GM23248 (cell line): Measurements from ENCODE around the gene PRR5.

ENCODE experiments used
- EZH2 ChIP-seq: fragments of 200-600 bp; sonication (generic); IDR thresholded peaks from 2 replicates; pipeline ENCODE4 v1.6.1; 2018; ENCODE audit warnings: antibody characterized with exemption, mild to moderate bottlenecking; ENCODE audit not compliant: insufficient read depth, poor library complexity, severe bottlenecking
- EZH2phosphoT487 ChIP-seq: fragments of 200-600 bp; sonication (generic); IDR thresholded peaks from 2 replicates; pipeline ENCODE4 v1.6.1; 2018; ENCODE audit warnings: antibody characterized with exemption, moderate library complexity, mild to moderate bottlenecking, low read depth; ENCODE audit not compliant: insufficient read depth

DNA sequence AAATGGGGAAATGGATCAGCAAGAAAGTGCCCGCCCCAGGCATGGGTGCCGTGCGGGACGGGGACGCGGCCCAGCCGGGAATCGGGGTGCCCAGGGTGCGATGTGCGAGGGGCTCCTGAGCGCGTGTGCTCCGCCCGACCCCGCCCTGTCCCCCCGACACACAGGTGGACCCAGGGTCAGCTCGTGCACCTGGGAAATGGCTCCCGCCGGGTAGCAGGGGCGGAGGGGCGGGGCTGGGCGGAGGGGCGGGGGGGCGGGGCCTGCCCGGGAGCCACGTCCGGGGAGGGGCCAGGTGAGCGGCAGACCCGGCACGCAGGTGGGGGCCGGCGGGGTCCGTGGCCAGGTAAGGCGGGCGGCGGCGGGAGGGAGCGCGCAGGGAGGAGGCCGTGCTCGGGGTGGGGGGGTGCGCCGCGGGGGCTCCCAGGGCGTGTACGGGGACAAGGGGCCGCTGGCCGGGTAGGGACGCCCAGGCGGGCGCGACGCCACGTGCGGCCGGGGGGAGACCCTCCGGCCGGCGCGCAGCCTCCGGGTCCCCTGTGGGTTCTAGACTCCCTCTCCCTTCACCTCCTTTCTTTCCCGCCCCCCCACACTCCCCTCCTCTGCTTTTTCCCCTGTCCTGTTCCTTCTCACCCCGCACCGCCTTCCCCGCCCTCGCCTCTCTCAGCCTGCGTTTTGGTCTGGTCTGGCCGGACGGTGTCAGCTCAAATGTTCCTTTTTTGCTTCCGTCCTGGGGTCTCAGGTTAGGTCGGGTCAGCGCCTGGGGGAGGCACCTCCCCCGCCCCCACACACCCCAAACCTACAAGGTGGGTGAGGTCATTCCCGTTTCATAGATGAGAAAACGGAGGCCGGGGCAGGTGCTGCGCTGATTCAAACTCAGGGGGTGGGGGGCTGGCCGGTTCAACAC lies 50.5 kb downstream of the PRR5 start, which contains the start of gene ARHGAP8:
- TF ChIP-seq EZH2 (peak; percentile 65), EZH2phosphoT487 (0 out of 2 replicates have a peak, but pooled peaks have one; percentile 43)
